GM12874 (cell line): ENCODE results near the gene RPS21.

Experiments
- CTCF ChIP-seq: IDR thresholded peaks from 2 replicates; pipeline ENCODE4 v1.5.1; 2011; ENCODE audit warnings: low read depth, mild to moderate bottlenecking, control low read depth, low read length, moderate library complexity; ENCODE audit not compliant: insufficient read depth

Gene RPS21

GRCh38 chr20:62402456-62403150 lies 15.7 kb downstream of the RPS21 start:
- no peak for TF ChIP-seq CTCF

GRCh38 chr20:62403331-62403730 lies 16.4 kb downstream of the RPS21 start:
- TF ChIP-seq CTCF: no peak

GRCh38 chr20:62404112-62404665 lies 17.3 kb downstream of the RPS21 start:
- TF ChIP-seq CTCF: no peak

GRCh38 chr20:62404761-62405107 lies 17.8 kb downstream of the RPS21 start:
- TF ChIP-seq CTCF: no peak

- TF ChIP-seq CTCF: no peak
These were observed 18.4 kb downstream of the RPS21 start for GRCh38 chr20:62405108-62405980.

GRCh38 chr20:62405981-62406513 lies 19.1 kb downstream of the RPS21 start:
- no peak for TF ChIP-seq CTCF

GRCh38 chr20:62406635-62407176 lies 19.8 kb downstream of the RPS21 start:
- no peak for TF ChIP-seq CTCF
